Stimulated activated effector memory CD8-positive, alpha-beta T cell treated with anti-CD3 and anti-CD28 coated beads, Interleukin-12 subunit alpha, Interleukin-12 subunit beta, amount 100 ng/mL, for 72 hours (primary cell): ENCODE data around the gene MTMR6.
"Not testable (repeated sequence)": the region's sequence is repeated elsewhere in the genome, so short reads cannot be mapped to it uniquely, and the experiment has no call there.

Experiments
- ATAC-seq: fragments of 150-1000 bp; cut with Tn5 transposase; 2 replicates; pipeline ENCODE4 v1.10.0; 2021
- DNase-seq, 2 donors: peaks; one replicate each; pipeline ENCODE4 v3.0.0; 2021 to 2022; ENCODE audit warnings: low spot score in 2 of 2
- H3K27ac Mint-ChIP-seq: one replicate; pipeline ENCODE4 v1.8.0; 2022; ENCODE audit warnings: mild to moderate bottlenecking, mixed read lengths
- H3K36me3 Mint-ChIP-seq: one replicate; pipeline ENCODE4 v1.8.0; 2022; ENCODE audit warnings: mild to moderate bottlenecking, mixed read lengths
- H3K4me1 Mint-ChIP-seq: one replicate; pipeline ENCODE4 v1.8.0; 2022; ENCODE audit warnings: mixed read lengths
- H3K4me3 Mint-ChIP-seq: one replicate; pipeline ENCODE4 v1.8.0; 2022; ENCODE audit warnings: mild to moderate bottlenecking, mixed read lengths
- H3K9me3 Mint-ChIP-seq: one replicate; pipeline ENCODE4 v1.8.0; 2022; ENCODE audit warnings: mixed read lengths

MTMR6 gene

GRCh38 chr13:25286969-25287961 is at the start of gene MTMR6:
Gene MTMR6, minus strand, starts transcription at chr13:25287488. Its CDS starts 241 bp downstream, at chr13:25287247.
- Mint-ChIP-seq H3K4me3 (peak within 1 kb of the TSS; percentile 90), H3K27ac (peak within 1 kb of the TSS; percentile 94), H3K9me3 (no peaks in the 10 kb centered on the region), H3K36me3 (peaks cover 14% of the 10 kb centered on the region), H3K4me1 (peaks cover 30% of the 10 kb centered on the region)
- peak; percentile 95 for ATAC-seq
- DNase-seq = peak; percentile 99

GRCh38 chr13:25335856-25336255 is 48.6 kb upstream of the MTMR6 start:
- H3K4me3 Mint-ChIP-seq = no peak overlapping the region
- no peaks in the 10 kb centered on the region for H3K9me3 Mint-ChIP-seq
- no peak for ATAC-seq
- H3K4me1 Mint-ChIP-seq = no peaks in the 10 kb centered on the region
- no peak overlapping the region for H3K27ac Mint-ChIP-seq
- no peak for DNase-seq
- H3K36me3 Mint-ChIP-seq = peaks cover 100% of the 10 kb centered on the region

- DNase-seq (no peak), ATAC-seq (no peak)
- Mint-ChIP-seq H3K4me3 (no peak overlapping the region), H3K4me1 (no peaks in the 10 kb centered on the region), H3K36me3 (peaks cover 100% of the 10 kb centered on the region), H3K9me3 (no peaks in the 10 kb centered on the region), H3K27ac (no peak overlapping the region)
These were observed 43.3 kb upstream of the MTMR6 start for GRCh38 chr13:25330541-25330940.

- Mint-ChIP-seq H3K4me3 (no peak overlapping the region), H3K27ac (no peak overlapping the region), H3K4me1 (no peaks in the 10 kb centered on the region), H3K9me3 (no peaks in the 10 kb centered on the region), H3K36me3 (peaks cover 100% of the 10 kb centered on the region)
- DNase-seq (no peak), ATAC-seq (no peak)
These were observed 42.4 kb upstream of the MTMR6 start for GRCh38 chr13:25329706-25330105.

GRCh38 chr13:25324100-25324499 is 36.8 kb upstream of the MTMR6 start:
- no peak overlapping the region for H3K27ac Mint-ChIP-seq
- H3K36me3 Mint-ChIP-seq = peaks cover 100% of the 10 kb centered on the region
- DNase-seq (no peak), ATAC-seq (no peak)
- H3K4me3 Mint-ChIP-seq = no peak overlapping the region
- no peaks in the 10 kb centered on the region for H3K9me3 Mint-ChIP-seq
- H3K4me1 Mint-ChIP-seq = no peaks in the 10 kb centered on the region

GRCh38 chr13:25319771-25320170 is 32.5 kb upstream of the MTMR6 start:
- Mint-ChIP-seq H3K4me1 (no peaks in the 10 kb centered on the region), H3K4me3 (no peak overlapping the region), H3K27ac (no peak overlapping the region), H3K9me3 (no peaks in the 10 kb centered on the region), H3K36me3 (peaks cover 100% of the 10 kb centered on the region)
- DNase-seq (no peak), ATAC-seq (no peak)

GRCh38 chr13:25318946-25319345 is 31.7 kb upstream of the MTMR6 start:
- not testable (repeated sequence) for H3K4me1 Mint-ChIP-seq, H3K9me3 Mint-ChIP-seq, H3K4me3 Mint-ChIP-seq, DNase-seq, ATAC-seq, H3K27ac Mint-ChIP-seq
- peaks cover 100% of the 10 kb centered on the region for H3K36me3 Mint-ChIP-seq

GRCh38 chr13:25310891-25311290 is 23.6 kb upstream of the MTMR6 start:
- ATAC-seq (no peak), DNase-seq (no peak)
- no peak overlapping the region for H3K4me3 Mint-ChIP-seq
- no peaks in the 10 kb centered on the region for H3K9me3 Mint-ChIP-seq
- peaks cover 100% of the 10 kb centered on the region for H3K36me3 Mint-ChIP-seq
- H3K27ac Mint-ChIP-seq = peak overlapping the region; percentile 35
- peaks cover 14% of the 10 kb centered on the region for H3K4me1 Mint-ChIP-seq

- Mint-ChIP-seq H3K4me1 (peaks cover 39% of the 10 kb centered on the region), H3K27ac (peak overlapping the region; percentile 12), H3K9me3 (no peaks in the 10 kb centered on the region), H3K36me3 (peaks cover 100% of the 10 kb centered on the region), H3K4me3 (no peak overlapping the region)
- no peak for DNase-seq
- ATAC-seq = no peak
These were observed 19.6 kb upstream of the MTMR6 start for GRCh38 chr13:25306671-25307464.

GRCh38 chr13:25302121-25302520 is 14.8 kb upstream of the MTMR6 start:
- H3K4me3 Mint-ChIP-seq = peak overlapping the region; percentile 85
- no peak for DNase-seq
- peaks cover 29% of the 10 kb centered on the region for H3K4me1 Mint-ChIP-seq
- peaks cover 60% of the 10 kb centered on the region for H3K36me3 Mint-ChIP-seq
- H3K9me3 Mint-ChIP-seq = no peaks in the 10 kb centered on the region
- ATAC-seq = no peak
- peak overlapping the region; percentile 96 for H3K27ac Mint-ChIP-seq

GRCh38 chr13:25301347-25302113 is 14.2 kb upstream of the MTMR6 start, which contains the start of gene NUP58:
Gene NUP58, plus strand, starts transcription at chr13:25301625. Its CDS starts 149 bp downstream, at chr13:25301774.
- Mint-ChIP-seq H3K36me3 (peaks cover 54% of the 10 kb centered on the region), H3K27ac (peak within 1 kb of the TSS; percentile 96), H3K9me3 (no peaks in the 10 kb centered on the region), H3K4me3 (peak within 1 kb of the TSS; percentile 85), H3K4me1 (peaks cover 29% of the 10 kb centered on the region)
- ATAC-seq (peak; percentile 100), DNase-seq (peak; percentile 81 to 94)

- DNase-seq (peak in 1 of 2 donors; percentile 70), ATAC-seq (peak; percentile 31)
- peak overlapping the region; percentile 85 for H3K4me3 Mint-ChIP-seq
- H3K36me3 Mint-ChIP-seq = peaks cover 48% of the 10 kb centered on the region
- peak overlapping the region; percentile 96 for H3K27ac Mint-ChIP-seq
- H3K9me3 Mint-ChIP-seq = no peaks in the 10 kb centered on the region
- H3K4me1 Mint-ChIP-seq = peaks cover 29% of the 10 kb centered on the region
These were observed 13.6 kb upstream of the MTMR6 start for GRCh38 chr13:25300861-25301346.

- ATAC-seq (no peak), DNase-seq (no peak)
- Mint-ChIP-seq H3K4me1 (no peaks in the 10 kb centered on the region), H3K4me3 (no peak overlapping the region), H3K27ac (no peak overlapping the region), H3K9me3 (no peaks in the 10 kb centered on the region), H3K36me3 (no peaks in the 10 kb centered on the region)
These were observed 8.4 kb upstream of the MTMR6 start for GRCh38 chr13:25295701-25296100.

- no peak overlapping the region for H3K27ac Mint-ChIP-seq
- H3K36me3 Mint-ChIP-seq = no peaks in the 10 kb centered on the region
- DNase-seq (no peak), ATAC-seq (no peak)
- no peaks in the 10 kb centered on the region for H3K4me1 Mint-ChIP-seq
- no peak overlapping the region for H3K4me3 Mint-ChIP-seq
- no peaks in the 10 kb centered on the region for H3K9me3 Mint-ChIP-seq
These were observed 7.9 kb upstream of the MTMR6 start for GRCh38 chr13:25295228-25295627.

- H3K9me3 Mint-ChIP-seq = no peaks in the 10 kb centered on the region
- H3K4me3 Mint-ChIP-seq = no peak overlapping the region
- no peak overlapping the region for H3K27ac Mint-ChIP-seq
- peaks cover 4% of the 10 kb centered on the region for H3K36me3 Mint-ChIP-seq
- H3K4me1 Mint-ChIP-seq = no peaks in the 10 kb centered on the region
- DNase-seq = no peak
- no peak for ATAC-seq
These were observed 5.0 kb upstream of the MTMR6 start for GRCh38 chr13:25292301-25292700.
